Posterior vena cava (tissue), 2 donors: ENCODE measurements around the gene RTN4R. TPM values are rescaled to one million over a fixed set of nuclear protein-coding genes. Genes with fewer than 3 reads are reported as not detected.
A peak's percentile ranks its signal among the peaks of the same experiment; 100 is the strongest.
"Not testable (repeated sequence)": the region's sequence is repeated elsewhere in the genome, so short reads cannot be mapped to it uniquely, and the experiment has no call there.

Source experiments
- DNase-seq: peaks from one replicate; pipeline ENCODE4 v3.0.0-alpha.2; 2020; ENCODE audit warnings: low spot score
- intact Hi-C, 2 donors: fragments of 100-400 bp; cut with DNase I; formaldehyde crosslinking; loops; one replicate each; pipeline versions ENCODE4 v1.14.1 to v1.14.2; 2022 to 2023
- total RNA-seq, 2 donors: library from RNA; stranded (reverse); fragmentation: NEBNext Ultra II Directional; extraction: Animal tissue kit (Norgen Biotek cat#: 25700); gene quantifications; one replicate each; pipeline ENCODE4 v1.2.1, GENCODE V29; 2021
- donor health status: DM: yes; HTN: yes; CAD: no.
- donor health status: DM: yes; HTN: yes; CAD: no.

RTN4R gene
- total RNA-seq, 2 donors from 2014 or later = 0.19 to 0.76 TPM

DNA sequence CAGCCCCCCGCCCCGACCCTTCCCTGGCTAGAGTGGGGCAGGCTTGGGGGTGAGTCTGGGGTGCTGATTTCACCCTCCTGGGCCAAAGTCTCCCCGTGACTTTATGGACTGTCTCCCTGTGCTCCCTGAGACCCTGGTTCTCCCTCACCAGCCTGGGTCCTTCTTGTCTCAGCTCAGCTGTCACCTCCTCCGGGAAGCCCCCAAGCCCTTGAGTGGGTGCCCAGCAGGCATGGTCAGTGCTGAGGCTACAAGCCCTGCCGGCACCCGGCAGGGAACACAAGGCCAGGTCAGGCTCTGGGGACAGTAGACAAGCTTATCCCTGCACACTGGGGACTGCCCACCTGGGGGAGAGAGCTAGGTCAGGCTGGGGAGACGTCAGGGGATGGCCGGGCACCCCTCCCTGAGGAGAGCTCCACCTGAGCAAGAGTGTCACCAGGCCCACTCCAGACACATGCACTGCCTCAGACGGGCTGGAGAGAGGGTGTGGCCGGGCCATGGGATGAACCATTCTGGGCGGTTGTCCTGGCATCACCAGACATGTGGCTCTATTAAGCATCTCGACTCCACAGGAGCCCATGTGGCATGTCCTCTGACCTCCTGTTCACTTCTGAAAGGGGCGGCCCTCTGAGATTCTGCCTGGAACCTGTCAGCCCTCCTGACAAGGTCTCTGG, 22.6 kb upstream of the RTN4R start:
- intact Hi-C loops = no loop called here
- DNase-seq = no peak

DNA sequence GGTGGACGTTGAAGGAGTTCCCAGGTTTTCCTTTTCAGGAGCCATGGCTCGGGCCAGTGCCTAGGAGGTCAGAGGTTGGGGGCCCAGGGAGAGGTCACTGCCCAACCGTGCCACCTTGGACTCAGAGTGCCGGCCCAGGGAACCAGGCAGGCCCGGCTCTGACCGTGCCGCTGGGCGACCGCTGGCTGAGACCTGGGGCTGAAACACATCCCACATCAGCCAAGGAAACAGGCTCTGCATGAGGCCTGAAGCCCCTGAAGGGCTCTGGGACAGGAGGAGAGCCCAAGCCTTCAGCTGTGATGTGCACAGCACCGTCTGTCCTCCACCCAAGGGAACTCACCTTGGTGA, 21.9 kb upstream of the RTN4R start:
- intact Hi-C loops = no loop called here

DNA sequence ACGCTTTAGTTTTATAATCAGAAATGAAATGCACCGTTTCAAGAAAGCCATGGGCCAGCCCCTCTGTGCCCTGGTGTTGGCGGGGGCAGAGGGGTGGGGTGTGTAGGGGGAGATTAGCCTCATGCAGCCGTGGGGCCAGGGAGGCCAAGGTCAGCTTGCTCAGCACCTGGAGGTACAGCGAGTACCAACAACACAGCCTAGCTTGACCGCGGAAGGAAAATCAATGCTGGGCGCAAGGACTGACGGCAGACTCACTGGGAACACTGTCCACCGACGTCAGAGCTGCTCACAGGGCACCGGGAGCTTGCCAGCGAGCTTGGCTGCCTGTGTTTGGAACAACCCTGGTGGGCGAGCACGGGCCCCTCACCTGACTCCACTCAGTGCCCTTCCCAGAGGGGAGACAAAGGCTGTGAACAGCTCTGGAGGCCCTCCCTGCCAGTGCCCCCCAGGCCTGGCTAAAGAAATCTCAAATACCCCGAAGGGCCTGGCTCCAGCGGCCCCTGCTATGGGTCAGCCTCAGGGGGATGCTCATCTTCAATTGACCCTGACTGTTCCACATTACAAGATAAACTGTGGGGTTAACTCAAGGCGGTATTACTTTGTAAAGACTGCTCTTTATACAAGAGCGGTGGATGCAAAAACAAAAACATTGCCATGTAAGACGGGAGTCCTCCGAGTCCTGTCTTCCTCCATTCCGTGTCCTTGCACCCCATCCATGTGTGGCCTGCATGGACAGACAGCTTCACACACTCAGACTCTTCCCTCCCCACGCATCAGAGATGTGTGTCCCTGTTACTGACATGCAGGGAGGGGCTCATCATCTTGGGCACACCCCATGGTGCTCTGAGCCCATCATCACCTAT, 21.3 kb upstream of the RTN4R start:
- DNase-seq, intact Hi-C loops: not testable (repeated sequence)

More for the DNA sequence above, 21.9 kb upstream of the RTN4R start:
- no peak for DNase-seq

DNA sequence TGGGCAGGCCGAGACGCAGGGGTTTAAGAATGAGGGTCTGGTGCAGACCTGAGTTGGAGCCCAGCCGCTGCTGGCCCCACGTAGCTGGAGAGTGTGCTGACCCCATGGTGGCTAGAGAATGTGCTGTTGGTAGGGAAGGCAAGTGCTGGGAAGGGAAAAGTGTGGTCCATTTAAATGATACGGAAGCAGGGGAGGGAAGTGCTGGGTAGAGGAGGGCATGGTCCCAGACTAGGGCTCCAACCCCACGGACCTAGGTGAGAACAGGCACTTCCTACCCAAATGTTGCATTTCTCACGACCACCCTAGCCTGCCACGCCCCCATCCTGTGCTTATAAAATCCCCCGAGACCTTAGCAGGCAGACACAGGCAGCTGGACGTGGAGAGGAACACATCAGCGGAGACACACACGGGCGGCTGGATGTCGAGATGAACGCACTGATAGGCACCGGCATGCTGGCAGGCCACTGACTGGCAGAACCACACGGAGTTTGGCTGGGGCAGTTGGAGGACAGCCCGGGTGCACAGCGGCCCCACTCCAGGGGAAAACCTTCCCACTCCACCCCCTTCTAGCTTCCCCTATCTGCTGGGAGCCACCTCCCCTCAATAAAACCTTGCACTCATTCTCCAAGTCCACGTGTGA, 18.8 kb upstream of the RTN4R start:
- DNase-seq, intact Hi-C loops: not testable (repeated sequence)

DNA sequence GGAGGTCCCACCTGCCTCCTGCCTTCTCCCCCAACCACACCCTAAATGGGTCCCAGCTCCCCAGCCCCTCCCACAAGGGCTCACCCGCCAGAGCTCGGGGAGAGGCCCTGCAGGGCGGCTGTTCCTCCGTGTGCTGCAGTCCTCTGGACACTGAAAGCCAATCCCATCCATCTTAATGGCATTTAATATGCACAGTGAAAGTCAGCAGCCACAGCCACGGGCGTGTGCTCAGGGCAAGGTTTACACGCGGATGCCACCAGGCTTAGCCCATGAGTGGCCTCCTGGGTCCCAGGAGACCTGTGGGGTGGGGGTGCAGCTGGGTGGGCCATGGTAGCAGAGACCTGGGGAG, 18.2 kb upstream of the RTN4R start:
- intact Hi-C loops, DNase-seq: not testable (repeated sequence)

DNA sequence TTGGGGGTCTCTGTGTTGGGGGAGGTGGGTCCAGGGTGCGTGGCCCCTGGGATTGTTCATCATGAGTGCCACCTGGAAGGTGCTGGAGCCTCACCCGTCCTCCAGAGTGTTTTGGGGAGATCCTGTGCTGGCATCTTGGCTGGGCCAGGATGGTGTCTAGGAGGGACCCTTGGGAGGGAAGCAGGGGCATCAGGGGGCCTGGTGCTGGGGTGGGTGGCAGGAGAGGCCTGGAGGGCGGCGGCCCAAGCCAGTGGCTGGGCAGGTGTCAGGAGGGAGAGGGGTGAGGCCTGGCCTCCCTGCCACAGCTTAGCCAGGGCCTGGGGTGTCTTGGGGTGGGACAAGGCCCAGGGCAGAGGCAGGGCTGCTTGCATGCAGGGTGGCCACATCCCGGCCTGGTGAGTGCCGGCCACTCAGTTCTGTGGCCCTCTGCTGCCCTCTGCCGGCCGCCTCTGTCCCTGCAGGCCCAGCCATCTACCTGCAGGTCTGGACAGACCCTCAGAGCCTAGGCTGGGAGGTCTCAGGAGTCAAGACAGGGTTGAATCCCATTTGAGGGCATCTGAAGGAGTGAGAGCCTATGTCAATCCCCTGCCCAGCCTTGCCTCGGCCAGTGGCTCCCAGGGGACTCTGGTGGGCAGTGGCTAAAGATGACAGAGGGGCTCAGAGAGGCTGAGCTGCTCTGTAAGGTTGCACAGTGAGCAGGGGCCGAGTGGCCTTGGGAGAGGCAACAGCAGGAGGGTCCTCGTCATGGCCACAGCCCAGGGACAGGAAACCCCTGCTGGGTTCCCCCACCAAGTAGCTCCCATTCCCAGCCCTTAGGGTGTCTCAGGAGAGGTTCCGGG, 17.6 kb upstream of the RTN4R start:
- intact Hi-C loops = loop anchor here (2.0 kb wide), 2 partner anchors 127 to 129 kb away; no protein-coding TSS in a partner anchor
- DNase-seq = peak; percentile 92

DNA sequence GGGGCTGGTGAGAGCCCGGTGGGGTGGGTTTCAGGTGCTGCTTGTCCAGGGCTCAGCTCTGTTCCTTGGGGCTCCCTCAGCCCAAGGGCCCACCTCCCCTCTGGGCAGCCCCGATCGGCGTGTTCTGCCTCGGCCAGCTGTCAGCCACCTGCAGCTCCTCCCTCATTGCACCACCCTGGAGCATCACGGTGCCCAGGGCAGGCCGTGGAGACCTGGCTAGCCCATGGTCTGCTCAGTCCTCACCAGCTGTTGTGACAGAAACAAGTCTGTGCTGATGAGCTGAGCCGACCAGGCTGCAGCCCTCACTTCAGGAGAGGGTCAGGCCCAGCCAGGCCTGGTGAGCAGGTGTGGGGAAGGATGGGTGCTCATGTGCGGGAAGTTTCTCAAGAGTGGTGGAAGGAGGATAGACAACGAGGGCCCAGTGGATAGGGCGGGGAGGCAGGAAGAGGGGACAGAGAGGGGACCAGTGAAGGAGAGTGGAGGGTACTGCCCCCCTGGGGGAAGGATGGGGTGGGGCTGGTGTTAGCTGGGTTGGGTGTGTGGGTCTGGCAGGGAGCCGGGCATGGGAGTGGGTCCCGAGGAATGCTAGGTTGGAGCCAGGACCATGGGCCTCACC, 16.5 kb upstream of the RTN4R start:
- intact Hi-C loops = loop anchor here (2.0 kb wide), 2 partner anchors 126 to 128 kb away; no protein-coding TSS in a partner anchor
- no peak for DNase-seq

DNA sequence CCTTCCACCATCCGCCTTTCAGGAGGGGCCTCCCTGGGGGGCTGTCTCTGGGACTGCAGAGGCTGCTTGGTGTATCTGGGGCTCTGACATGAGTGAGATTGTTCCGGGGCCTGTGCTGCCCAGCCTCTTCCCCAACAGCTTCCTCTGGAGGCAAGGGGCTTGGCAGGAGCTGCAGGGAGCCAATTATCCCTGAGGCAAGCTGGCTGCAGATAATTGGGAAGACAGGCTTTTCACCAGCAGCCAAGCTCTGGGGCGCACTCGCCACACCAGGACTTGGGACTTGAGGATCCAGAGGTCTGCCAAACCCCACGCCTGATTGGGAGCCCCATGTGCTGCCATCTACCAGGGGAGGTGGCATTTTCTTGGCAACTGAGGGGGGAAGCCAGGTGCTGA, 15.6 kb upstream of the RTN4R start:
- intact Hi-C loops = loop anchor here (2.0 kb wide), 2 partner anchors 125 to 127 kb away; no protein-coding TSS in a partner anchor
- DNase-seq = no peak

DNA sequence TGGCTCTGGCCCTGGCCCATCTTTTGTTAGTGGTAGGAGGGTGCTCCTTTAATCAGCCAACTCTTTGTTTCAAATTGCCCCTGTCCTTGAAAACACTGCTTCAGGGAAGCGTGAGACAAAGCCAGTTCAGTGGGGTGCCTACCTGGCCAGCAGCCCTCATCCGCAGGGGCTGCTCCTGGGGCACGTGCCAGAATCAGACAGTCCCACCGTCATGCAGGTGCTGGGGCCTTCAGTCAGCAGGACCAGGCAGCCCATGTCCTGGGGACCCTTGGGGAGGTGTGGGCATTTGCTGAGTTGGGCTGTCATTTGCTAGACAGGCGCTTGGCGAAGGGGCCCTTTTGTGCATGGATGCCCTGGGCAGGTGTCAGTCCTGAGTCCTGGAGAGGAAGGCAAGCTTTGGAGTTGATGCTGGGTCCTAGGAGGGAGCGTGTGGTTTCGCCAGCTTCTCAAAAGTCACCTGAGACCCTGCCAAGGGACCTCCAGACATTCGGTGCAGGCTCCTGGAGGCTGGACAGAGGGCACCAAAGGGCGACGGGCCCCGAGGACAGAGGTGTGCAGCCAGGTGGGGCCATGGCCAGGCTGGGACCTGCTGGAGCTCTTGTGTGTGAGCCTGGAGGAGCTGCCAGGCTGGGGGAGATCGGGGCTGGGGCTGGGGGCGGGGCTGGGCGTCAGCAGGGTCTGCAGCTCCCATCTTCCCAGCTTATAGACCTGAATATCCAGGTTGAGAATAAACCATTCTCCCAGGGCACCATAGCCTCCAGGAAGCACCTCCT, 15.0 kb upstream of the RTN4R start:
- no peak for DNase-seq
- intact Hi-C loops = no loop called here

DNA sequence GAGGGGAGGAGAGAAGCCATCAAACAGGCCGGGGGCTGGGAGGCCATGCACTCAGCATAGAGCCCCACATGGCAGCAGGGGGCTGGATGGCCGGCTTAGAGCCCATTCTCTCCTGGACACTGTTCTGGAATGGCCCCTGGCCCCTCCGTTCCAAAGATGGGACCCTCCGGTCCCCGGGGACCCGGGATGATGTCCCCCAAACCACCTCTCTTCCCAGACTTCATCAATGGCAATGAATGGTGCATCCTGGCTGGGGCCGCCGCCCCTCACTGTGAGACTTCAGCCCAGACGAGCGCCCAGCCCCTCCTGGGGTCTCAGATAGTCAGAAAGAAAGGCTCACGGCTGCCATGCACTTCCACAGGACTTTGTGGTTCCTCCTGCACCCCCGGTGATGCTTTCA, 13.8 kb upstream of the RTN4R start:
- intact Hi-C loops = no loop called here
- no peak for DNase-seq

DNA sequence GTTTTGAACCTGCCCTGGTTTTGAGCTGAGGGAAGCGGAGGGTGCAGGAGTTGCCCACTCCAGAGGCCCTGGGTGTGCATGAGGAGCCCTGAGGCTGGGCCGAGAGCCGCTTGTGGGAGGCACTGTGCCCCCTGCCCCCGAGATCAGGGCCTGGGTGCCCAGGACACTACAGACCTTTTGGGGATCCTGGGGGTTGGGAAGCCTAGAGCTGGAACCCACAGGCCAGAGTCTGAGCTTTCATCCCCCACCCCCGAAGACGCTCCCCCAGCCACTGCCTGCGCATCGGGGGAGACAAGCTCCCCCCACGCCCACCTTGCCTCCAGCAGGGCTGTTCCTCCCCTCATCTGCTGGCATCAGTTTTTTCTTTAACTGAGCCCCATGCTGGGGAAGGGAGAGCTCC, 13.4 kb upstream of the RTN4R start:
- DNase-seq, intact Hi-C loops: not testable (repeated sequence)

DNA sequence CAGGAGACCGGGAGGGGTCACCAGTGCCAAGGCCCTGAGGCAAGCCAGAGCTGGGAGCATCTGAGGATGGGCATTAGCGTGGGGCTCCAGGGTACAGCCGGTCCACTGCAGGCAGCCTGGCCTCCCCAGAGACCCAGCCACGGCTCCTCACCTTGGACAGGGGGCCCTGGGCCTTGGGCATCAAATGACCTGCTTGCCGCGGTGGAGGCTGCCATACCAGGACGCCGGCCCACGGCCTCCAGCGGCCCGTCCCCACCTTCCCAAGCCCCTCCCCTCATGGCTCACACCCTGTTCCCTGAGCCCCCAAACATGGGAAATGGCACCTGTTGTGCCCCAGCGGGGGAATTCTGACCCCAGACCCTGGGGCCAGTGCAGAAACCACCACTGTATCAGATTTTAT, 12.7 kb upstream of the RTN4R start:
- intact Hi-C loops = no loop called here
- DNase-seq = no peak

DNA sequence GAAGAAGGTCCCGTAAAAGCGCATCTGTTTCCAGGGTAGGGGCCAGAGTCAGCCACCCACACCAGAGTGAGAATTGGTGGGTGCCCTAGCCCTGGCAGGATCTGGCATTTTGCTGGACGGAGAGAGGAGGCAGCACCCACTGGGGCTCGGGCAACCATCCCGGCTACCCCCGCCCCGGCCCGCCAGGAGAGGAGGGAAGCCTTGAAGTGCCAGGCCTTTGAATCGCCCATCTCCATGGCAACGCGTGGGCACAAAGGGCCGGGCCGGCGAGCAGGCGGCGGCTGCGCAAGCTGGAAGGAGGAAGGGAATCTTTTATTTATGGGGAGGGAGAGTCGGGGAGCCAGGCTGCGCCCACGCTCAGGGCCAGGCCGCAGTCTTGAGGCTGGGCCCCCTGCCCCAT, 12.0 kb upstream of the RTN4R start:
- DNase-seq, intact Hi-C loops: not testable (repeated sequence)

DNA sequence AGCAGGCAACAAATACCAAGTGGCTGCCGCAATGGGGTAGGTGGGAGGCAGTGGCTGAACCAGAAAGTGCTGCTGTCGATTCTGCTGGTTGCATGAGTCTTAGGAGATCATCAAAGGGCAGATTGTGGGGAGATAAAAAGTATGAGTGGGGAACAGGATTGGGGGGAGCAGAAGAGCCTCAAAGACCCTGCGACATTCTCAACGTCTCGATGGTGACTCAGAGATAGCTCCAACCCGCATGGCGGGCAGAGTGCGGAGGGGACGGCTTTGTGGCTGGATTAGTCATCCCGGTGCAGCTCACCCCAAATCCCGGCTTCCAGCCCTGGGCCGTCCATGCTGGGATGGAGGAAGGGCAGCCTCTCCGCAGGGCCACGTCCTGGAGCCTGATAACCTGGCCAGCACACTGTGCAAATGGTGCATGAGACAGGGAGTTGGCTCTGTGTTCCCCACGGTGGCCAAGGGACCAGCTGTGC, 11.6 kb upstream of the RTN4R start:
- no peak for DNase-seq
- intact Hi-C loops = no loop called here

DNA sequence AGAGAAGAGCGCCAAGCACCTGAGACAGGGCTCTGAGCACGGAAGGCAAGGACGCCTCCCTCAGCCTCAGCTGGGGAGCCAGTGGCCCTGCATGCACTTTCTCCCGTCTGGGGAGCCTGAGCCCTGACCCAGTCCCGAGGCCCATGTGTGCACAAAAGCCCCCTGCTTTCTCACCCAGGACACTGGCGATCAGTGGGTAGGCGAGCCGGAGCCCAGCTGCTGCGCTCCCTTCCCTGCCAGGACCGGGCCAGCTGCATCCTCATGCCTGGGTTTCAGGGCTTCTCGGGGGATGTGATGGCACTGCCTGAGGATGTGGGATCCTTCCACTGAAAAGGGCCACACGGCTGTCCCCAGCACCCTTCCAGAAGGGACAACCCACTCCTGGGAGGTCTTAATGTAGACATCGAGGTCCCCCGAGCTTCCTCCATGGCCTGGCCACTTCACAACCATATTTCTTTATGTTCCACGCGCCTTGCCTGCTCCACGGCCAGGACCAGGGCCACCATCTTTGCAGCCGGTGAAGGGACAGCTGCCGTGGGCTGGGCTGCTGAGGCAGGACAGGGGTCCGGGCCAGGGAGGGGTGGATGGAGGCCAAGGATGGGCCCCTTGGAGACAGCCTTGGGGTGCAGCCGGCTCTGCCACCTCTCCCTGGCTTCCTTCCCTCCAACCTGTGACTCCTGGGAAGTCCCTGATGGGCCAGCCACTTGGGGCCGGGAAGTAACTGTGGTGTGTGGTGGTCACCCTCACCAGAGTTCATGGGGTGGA, 10.8 kb upstream of the RTN4R start:
- DNase-seq, intact Hi-C loops: not testable (repeated sequence)

DNA sequence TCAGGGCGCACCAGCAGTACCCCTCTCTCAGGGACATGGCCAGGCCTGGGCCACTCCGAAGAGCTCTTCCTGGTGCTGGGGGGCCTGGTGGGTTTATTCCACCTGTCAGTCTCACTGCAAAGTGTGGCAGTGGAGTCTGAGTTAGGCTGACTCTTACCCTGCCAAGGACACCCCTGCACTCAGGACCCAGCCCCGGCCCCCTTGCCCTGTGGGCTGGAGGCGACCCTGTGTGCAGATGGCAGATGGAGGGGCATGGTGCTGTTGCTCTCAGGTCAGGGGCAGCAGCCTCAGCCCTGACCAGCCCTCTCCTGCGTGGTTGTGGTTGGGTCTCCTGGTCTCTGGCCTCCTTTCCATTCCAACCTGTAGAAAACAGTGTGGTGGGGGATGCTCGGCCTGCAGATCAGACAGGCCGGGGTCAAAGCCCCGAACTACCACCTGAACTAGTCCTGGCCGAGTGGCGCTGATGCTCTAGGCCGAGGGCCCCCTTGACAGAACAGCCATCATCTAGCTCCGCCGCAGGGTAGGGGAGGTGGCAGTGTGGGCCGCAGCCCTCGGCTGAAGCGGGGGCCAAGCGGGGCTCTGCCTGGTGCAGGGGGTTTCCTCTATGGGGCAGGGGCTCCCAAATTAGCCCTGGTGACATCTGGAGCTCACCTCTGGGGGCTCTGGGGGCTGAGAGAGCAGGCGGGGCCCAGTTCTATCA, 10.0 kb upstream of the RTN4R start:
- intact Hi-C loops, DNase-seq: not testable (repeated sequence)

DNA sequence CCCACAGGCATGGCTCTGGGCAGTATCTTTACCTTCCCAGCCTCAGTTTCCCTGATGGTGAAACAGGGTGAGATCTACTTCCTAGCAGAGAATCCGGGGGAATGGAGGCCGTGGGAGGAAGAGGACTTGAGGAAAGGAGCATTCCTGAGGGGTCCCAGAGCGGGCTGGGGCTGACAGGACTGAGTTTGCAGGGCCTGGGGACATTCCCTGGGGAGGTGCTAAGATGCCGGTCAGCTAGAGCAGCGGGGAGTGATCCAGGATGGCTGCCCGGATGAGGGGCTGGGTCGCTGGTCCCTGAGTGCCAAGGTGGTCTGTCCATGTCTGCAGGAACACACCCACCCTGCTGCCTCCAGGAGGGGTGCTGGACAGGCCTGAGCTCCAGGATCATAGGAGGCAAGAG, 8.3 kb upstream of the RTN4R start:
- DNase-seq = no peak
- intact Hi-C loops = no loop called here
